SK-N-SH treated with all-trans-retinoic acid at 6 μM for 48 hours (cell line): ENCODE data around the gene KIF21B.
A peak's percentile ranks its signal among the peaks of the same experiment; 100 is the strongest.

Source experiments
- ATAC-seq: fragments of 200-7000 bp; cut with Tn5 transposase; 3 replicates; pipeline ENCODE4 v1.9.1; 2020; ENCODE audit warnings: mild to moderate bottlenecking, moderate library complexity
- ARNTL ChIP-seq: fragments of 450-650 bp; formaldehyde crosslinking; IDR thresholded peaks from 2 replicates; pipeline ENCODE4 v1.5.0; 2020; ENCODE audit warnings: low read depth, mild to moderate bottlenecking, moderate library complexity, borderline replicate concordance
- BACH2 ChIP-seq: fragments of 250-450 bp; sonication (Bioruptor Pico); IDR thresholded peaks from 2 replicates; pipeline ENCODE4 v1.9.0; 2021; ENCODE audit warnings: mild to moderate bottlenecking, borderline replicate concordance
- ESRRG ChIP-seq: fragments of 250-450 bp; sonication (Bioruptor Pico); IDR thresholded peaks from 2 replicates; pipeline ENCODE4 v1.6.1; 2021; ENCODE audit warnings: mild to moderate bottlenecking
- GLIS3 ChIP-seq: fragments of 250-450 bp; sonication (Bioruptor Pico); IDR thresholded peaks from 2 replicates; pipeline ENCODE4 v1.5.0; 2020; ENCODE audit warnings: mild to moderate bottlenecking, moderate library complexity
- ISL1 ChIP-seq: fragments of 250-450 bp; sonication (Bioruptor Pico); IDR thresholded peaks from 2 replicates; pipeline ENCODE4 v2.1.2; 2022; ENCODE audit warnings: mild to moderate bottlenecking, moderate library complexity
- OSR1 ChIP-seq: fragments of 250-450 bp; sonication (Bioruptor Pico); IDR thresholded peaks from 2 replicates; pipeline ENCODE4 v1.8.0; 2022; ENCODE audit warnings: moderate library complexity, mild to moderate bottlenecking, inconsistent platforms
- PPARA ChIP-seq: fragments of 250-450 bp; sonication (Bioruptor Pico); IDR thresholded peaks from 2 replicates; pipeline ENCODE4 v1.5.0; 2020; ENCODE audit warnings: mild to moderate bottlenecking, borderline replicate concordance
- RARB ChIP-seq: fragments of 250-450 bp; sonication (Bioruptor Pico); IDR thresholded peaks from 2 replicates; pipeline ENCODE4 v1.8.0; 2021; ENCODE audit warnings: mild to moderate bottlenecking, moderate library complexity
- SNAI2 ChIP-seq: fragments of 250-450 bp; sonication (Bioruptor Pico); IDR thresholded peaks from 2 replicates; pipeline ENCODE4 v1.5.0; 2020; ENCODE audit warnings: mild to moderate bottlenecking, moderate library complexity
- TOX ChIP-seq: fragments of 250-450 bp; sonication (Bioruptor Pico); IDR thresholded peaks from 2 replicates; pipeline ENCODE4 v1.8.0; 2021; ENCODE audit warnings: mild to moderate bottlenecking, moderate library complexity, borderline replicate concordance
- ZC3H10 ChIP-seq: fragments of 250-450 bp; sonication (Bioruptor Pico); IDR thresholded peaks from 2 replicates; pipeline ENCODE4 v1.5.1; 2021; ENCODE audit warnings: mild to moderate bottlenecking, moderate library complexity
- ZFP30 ChIP-seq: fragments of 450-650 bp; formaldehyde crosslinking; IDR thresholded peaks from 2 replicates; pipeline ENCODE4 v1.5.0; 2022; ENCODE audit warnings: mild to moderate bottlenecking, moderate library complexity
- ZNF565 ChIP-seq: fragments of 450-650 bp; formaldehyde crosslinking; conservative IDR thresholded peaks from 2 replicates; pipeline ENCODE4 v1.5.0; 2020; ENCODE audit warnings: low read depth, mild to moderate bottlenecking, moderate library complexity
- ZNF70 ChIP-seq: fragments of 450-650 bp; formaldehyde crosslinking; IDR thresholded peaks from 2 replicates; pipeline ENCODE4 v1.5.0; 2020; ENCODE audit warnings: mild to moderate bottlenecking, moderate library complexity
- ZNF8 ChIP-seq: fragments of 450-650 bp; formaldehyde crosslinking; IDR thresholded peaks from 2 replicates; pipeline ENCODE4 v1.5.0; 2020; ENCODE audit warnings: mild to moderate bottlenecking, moderate library complexity
- TF ChIP-seq, protein P1 (sequence below): fragments of 250-450 bp; sonication (Bioruptor Pico); IDR thresholded peaks from 2 replicates; pipeline ENCODE4 v1.8.0; 2021; ENCODE audit warnings: low read depth, mild to moderate bottlenecking, moderate library complexity, borderline replicate concordance
- TF ChIP-seq, protein P2 (sequence below): fragments of 250-450 bp; sonication (Bioruptor Pico); IDR thresholded peaks from 2 replicates; pipeline ENCODE4 v1.8.0; 2020; ENCODE audit warnings: mild to moderate bottlenecking, moderate library complexity, borderline replicate concordance
- TF ChIP-seq, protein P3 (sequence below): fragments of 250-450 bp; sonication (Bioruptor Pico); IDR thresholded peaks from 2 replicates; pipeline ENCODE4 v1.5.1; 2021; ENCODE audit warnings: mild to moderate bottlenecking, moderate library complexity
- TF ChIP-seq, protein P4 (sequence below): fragments of 250-450 bp; sonication (Bioruptor Pico); IDR thresholded peaks from 2 replicates; pipeline ENCODE4 v1.5.0; 2020; ENCODE audit warnings: mild to moderate bottlenecking, moderate library complexity
- TF ChIP-seq, protein P5 (sequence below): fragments of 250-450 bp; sonication (Bioruptor Pico); IDR thresholded peaks from 2 replicates; pipeline ENCODE4 v1.5.1; 2020; ENCODE audit warnings: low read depth, mild to moderate bottlenecking, moderate library complexity

KIF21B gene

DNA sequence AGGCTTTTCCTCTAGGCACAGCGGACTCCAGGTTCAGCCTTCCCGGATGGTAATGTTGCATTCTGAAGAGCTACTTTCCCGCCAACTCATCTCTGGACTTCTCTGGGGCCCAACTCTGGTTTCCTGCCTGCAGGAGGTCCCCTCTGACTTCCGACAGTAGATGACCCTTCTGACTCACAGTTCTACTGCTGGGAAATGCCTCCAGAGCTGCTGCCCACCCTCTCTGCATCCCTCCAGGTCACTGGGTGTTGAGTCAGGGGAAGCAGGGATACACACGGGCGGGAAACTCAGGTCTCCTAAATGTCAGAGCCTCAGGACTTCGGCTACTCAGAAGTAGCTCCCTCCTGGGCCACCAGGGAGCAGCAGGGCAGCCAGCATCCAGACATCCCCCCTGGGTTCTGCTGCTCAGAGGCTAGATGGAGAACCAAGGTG, 2.1 kb upstream of the KIF21B start:
- ATAC-seq = peak; percentile 38

DNA sequence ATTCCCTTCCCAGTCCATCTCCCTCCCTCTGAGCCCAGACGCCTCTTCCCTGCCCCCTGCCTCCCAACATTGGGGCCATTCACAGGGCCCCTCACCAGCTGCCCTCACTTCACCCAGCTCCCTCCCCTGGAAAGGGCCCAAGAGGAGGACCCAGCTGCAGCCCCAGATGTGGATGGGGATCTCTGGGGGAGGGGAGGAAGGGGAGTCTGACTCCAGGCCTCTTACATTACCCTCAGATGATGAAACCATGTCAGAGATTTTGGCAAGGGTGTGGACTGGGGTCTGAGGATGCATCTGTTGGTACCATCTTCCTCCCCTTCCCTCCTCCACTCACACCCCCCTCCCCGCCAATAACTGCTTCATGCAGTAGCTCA, 1.1 kb upstream of the KIF21B start:
- no peak for ATAC-seq

More for the DNA sequence above, 2.1 kb upstream of the KIF21B start:
- TF ChIP-seq GLIS3 (CRISPR knock-in tag) = no peak
- TF ChIP-seq OSR1 (CRISPR knock-in tag) = no peak
- TF ChIP-seq ESRRG = no peak
- no peak for TF ChIP-seq ISL1 (CRISPR knock-in tag)
- TF ChIP-seq, protein P1, sequence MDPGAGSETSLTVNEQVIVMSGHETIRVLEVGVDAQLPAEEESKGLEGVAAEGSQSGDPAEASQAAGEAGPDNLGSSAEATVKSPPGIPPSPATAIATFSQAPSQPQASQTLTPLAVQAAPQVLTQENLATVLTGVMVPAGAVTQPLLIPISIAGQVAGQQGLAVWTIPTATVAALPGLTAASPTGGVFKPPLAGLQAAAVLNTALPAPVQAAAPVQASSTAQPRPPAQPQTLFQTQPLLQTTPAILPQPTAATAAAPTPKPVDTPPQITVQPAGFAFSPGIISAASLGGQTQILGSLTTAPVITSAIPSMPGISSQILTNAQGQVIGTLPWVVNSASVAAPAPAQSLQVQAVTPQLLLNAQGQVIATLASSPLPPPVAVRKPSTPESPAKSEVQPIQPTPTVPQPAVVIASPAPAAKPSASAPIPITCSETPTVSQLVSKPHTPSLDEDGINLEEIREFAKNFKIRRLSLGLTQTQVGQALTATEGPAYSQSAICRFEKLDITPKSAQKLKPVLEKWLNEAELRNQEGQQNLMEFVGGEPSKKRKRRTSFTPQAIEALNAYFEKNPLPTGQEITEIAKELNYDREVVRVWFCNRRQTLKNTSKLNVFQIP = no peak
- TF ChIP-seq BACH2 = no peak
- TF ChIP-seq, protein P2, sequence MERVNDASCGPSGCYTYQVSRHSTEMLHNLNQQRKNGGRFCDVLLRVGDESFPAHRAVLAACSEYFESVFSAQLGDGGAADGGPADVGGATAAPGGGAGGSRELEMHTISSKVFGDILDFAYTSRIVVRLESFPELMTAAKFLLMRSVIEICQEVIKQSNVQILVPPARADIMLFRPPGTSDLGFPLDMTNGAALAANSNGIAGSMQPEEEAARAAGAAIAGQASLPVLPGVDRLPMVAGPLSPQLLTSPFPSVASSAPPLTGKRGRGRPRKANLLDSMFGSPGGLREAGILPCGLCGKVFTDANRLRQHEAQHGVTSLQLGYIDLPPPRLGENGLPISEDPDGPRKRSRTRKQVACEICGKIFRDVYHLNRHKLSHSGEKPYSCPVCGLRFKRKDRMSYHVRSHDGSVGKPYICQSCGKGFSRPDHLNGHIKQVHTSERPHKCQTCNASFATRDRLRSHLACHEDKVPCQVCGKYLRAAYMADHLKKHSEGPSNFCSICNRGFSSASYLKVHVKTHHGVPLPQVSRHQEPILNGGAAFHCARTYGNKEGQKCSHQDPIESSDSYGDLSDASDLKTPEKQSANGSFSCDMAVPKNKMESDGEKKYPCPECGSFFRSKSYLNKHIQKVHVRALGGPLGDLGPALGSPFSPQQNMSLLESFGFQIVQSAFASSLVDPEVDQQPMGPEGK = no peak
- TF ChIP-seq, all 23 proteins: peak for 0

DNA sequence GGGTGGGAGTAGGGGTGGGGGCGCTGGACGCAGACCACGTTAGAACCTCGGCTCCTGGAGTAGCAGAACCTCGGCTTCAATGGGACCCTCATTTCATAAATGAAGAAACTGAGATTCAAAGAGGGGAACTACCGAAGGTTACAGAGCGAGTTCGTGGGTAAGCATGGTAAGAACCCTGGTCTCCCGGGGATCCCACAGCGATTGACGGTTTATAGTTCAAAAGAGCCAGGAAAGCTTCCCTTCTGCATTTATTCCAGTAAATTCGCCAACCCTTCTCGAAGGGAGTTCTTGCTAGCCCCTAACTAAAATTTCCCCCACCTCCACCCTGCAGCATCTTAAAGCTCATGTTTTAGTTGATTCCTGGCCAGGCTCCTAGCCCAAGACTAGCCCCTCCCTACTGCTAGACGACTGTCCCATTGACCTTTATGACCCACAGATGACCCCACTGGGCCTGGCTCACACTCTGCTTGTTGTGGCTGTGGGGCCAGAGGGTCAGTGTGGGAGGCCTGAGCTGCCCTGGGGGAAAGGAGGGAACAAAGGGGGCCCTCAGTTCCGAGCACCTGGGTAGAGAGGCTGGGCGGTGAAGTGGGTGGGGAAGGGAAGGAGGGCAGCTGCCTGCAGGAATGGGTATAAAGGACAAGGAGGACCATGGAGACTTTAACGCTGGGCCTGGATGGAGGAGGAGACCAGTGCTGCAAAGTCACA, 558 bp upstream of the KIF21B start:
- no peak for TF ChIP-seq ZNF8 (CRISPR knock-in tag)
- no peak for TF ChIP-seq OSR1 (CRISPR knock-in tag)
- TF ChIP-seq RARB (CRISPR knock-in tag) = no peak
- no peak for TF ChIP-seq GLIS3 (CRISPR knock-in tag)
- no peak for TF ChIP-seq PPARA (CRISPR knock-in tag)
- no peak for TF ChIP-seq TOX (CRISPR knock-in tag)
- no peak for ATAC-seq

More for the DNA sequence above, 1.1 kb upstream of the KIF21B start:
- no peak for TF ChIP-seq ZNF70 (CRISPR knock-in tag)
- TF ChIP-seq ZNF8 (CRISPR knock-in tag) = no peak
- no peak for TF ChIP-seq SNAI2 (CRISPR knock-in tag)
- TF ChIP-seq, protein P1 = no peak
- TF ChIP-seq BACH2 = no peak
- TF ChIP-seq ESRRG = no peak
- TF ChIP-seq ZC3H10 (CRISPR knock-in tag) = no peak
- no peak for TF ChIP-seq ARNTL (CRISPR knock-in tag)
- no peak for TF ChIP-seq TOX (CRISPR knock-in tag)
- TF ChIP-seq OSR1 (CRISPR knock-in tag) = no peak
- TF ChIP-seq, protein P3, sequence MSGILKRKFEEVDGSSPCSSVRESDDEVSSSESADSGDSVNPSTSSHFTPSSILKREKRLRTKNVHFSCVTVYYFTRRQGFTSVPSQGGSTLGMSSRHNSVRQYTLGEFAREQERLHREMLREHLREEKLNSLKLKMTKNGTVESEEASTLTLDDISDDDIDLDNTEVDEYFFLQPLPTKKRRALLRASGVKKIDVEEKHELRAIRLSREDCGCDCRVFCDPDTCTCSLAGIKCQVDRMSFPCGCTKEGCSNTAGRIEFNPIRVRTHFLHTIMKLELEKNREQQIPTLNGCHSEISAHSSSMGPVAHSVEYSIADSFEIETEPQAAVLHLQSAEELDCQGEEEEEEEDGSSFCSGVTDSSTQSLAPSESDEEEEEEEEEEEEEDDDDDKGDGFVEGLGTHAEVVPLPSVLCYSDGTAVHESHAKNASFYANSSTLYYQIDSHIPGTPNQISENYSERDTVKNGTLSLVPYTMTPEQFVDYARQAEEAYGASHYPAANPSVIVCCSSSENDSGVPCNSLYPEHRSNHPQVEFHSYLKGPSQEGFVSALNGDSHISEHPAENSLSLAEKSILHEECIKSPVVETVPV (CRISPR knock-in tag) = no peak
- TF ChIP-seq ZNF565 (CRISPR knock-in tag) = no peak
- no peak for TF ChIP-seq ISL1 (CRISPR knock-in tag)

DNA sequence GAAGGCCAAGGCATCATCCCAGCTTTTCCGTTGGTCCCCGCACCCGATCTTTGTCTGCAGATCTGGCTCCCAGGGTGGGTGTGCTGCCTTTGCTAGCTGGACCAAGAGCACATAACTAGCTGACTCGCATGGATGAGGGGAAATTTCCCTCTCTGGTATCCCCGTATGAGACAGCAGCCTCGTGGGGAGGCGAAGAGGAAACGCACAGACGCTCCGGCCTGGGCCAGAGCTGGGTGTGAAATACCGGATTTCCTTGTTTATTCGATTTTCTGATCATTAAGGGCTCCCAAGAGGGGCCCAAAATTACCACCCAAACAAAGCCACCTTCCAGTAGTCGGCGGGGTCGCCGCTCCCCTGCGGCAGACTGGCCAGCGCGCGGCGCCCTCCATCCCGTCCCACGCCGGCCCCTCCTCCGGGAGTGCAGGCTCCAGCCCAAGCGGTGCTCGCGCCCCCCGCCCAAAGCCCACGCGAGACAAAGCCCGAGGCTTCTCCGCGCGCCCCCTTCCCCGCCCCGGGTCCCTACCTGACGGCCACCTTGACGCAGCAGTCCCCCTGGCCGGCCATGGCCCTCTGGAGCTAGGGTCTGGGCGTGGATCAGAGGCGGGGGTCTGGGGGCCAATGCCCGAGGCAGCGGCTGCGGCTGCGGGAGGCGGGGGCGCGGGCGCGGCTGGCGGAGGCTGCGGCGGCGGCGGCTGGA, 546 bp downstream of the KIF21B start:
- ATAC-seq = no peak
- TF ChIP-seq ARNTL (CRISPR knock-in tag) (no peak), ISL1 (CRISPR knock-in tag) (no peak), SNAI2 (CRISPR knock-in tag) (no peak), TOX (CRISPR knock-in tag) (no peak), ZFP30 (CRISPR knock-in tag) (no peak)
- TF ChIP-seq, protein P4, sequence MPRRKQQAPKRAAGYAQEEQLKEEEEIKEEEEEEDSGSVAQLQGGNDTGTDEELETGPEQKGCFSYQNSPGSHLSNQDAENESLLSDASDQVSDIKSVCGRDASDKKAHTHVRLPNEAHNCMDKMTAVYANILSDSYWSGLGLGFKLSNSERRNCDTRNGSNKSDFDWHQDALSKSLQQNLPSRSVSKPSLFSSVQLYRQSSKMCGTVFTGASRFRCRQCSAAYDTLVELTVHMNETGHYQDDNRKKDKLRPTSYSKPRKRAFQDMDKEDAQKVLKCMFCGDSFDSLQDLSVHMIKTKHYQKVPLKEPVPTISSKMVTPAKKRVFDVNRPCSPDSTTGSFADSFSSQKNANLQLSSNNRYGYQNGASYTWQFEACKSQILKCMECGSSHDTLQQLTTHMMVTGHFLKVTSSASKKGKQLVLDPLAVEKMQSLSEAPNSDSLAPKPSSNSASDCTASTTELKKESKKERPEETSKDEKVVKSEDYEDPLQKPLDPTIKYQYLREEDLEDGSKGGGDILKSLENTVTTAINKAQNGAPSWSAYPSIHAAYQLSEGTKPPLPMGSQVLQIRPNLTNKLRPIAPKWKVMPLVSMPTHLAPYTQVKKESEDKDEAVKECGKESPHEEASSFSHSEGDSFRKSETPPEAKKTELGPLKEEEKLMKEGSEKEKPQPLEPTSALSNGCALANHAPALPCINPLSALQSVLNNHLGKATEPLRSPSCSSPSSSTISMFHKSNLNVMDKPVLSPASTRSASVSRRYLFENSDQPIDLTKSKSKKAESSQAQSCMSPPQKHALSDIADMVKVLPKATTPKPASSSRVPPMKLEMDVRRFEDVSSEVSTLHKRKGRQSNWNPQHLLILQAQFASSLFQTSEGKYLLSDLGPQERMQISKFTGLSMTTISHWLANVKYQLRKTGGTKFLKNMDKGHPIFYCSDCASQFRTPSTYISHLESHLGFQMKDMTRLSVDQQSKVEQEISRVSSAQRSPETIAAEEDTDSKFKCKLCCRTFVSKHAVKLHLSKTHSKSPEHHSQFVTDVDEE (CRISPR knock-in tag) = no peak
- TF ChIP-seq, protein P5, sequence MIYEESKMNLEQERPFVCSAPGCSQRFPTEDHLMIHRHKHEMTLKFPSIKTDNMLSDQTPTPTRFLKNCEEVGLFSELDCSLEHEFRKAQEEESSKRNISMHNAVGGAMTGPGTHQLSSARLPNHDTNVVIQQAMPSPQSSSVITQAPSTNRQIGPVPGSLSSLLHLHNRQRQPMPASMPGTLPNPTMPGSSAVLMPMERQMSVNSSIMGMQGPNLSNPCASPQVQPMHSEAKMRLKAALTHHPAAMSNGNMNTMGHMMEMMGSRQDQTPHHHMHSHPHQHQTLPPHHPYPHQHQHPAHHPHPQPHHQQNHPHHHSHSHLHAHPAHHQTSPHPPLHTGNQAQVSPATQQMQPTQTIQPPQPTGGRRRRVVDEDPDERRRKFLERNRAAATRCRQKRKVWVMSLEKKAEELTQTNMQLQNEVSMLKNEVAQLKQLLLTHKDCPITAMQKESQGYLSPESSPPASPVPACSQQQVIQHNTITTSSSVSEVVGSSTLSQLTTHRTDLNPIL (CRISPR knock-in tag) = no peak
- TF ChIP-seq, all 23 proteins: peak for 0
